Measurements from ENCODE around the gene PLCL2.
"Not testable (repeated sequence)": the region's sequence is repeated elsewhere in the genome, so short reads cannot be mapped to it uniquely, and the experiment has no call there.

Gene PLCL2

DNA sequence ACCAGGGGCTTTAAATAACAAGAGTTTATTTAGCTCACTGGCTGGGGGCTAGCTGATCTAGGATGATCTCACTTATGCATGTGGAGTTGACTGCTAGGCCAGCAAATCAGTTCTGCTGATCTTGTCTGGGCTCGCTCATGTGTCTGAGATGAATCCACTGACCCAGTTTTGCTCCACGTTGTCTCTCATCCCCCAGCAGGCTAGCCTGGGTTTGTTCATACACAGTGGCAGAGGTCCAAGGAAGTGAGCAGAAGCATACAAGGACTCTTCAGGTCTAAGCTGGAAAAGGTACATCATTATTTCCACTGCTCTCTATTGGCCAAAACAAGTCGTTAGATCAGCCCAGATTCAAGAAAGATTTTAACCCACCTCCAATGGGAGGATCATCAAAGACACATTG, 238.0 kb downstream of the PLCL2 start:
- DNase-seq (ENCODE audit: low spot score) = no peak

DNA sequence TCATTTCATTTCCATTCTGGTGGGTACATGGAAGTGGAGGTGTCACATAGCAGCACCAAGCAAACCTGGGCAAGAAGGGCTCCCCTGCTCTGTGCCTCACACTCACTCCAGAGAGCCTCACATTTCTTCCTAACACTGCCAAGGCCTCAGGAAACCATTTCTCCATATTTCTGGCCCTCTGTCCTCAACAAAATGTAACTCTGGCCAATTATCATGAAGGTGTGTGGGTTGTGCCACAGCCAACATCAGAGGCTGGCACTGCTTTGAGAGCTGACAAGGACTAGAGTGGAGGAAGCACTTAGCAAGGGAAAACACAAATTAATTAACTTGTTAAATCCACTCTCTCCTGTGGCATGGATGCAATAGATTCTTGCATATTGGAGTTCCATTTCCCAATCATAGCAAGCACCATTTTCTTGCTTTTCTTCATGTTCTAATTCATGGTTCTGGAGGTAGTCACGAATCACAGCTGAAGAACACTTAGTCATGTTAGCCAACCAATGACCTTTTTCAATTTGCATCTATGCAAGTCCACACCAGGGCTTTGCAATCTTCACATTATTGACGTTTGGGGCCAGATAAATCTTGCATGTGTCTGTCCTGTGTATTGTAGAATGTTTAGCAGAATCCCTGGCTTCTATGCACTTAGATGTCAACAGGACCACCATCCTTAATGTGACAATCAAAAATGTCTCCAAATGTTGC, 241.1 kb downstream of the PLCL2 start:
- DNase-seq (ENCODE audit: low spot score) = no peak

GRCh38 chr3:17128671-17129070, 243.9 kb downstream of the PLCL2 start:
- DNase-seq (ENCODE audit: low spot score) = not testable (repeated sequence)

DNA sequence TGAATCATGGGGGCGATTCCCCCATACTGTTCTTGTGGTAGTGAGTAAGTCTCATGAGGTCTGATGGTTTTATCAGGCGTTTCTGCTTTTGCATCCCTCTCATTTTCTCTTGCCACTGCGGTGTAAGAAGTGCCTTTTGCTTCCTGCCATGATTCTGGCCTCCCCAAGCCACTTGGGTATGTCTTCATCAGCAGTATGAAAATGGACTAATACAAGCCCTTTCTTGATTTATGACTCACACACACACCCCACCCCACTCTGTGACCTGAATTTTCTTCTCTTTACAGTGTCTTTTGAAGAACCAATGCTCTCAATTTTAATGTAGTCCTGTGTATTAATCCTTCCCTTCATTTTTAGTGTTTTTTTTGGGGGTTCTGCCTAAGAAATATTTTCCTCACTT, 244.8 kb downstream of the PLCL2 start:
- no peak for DNase-seq (ENCODE audit: low spot score)

DNA sequence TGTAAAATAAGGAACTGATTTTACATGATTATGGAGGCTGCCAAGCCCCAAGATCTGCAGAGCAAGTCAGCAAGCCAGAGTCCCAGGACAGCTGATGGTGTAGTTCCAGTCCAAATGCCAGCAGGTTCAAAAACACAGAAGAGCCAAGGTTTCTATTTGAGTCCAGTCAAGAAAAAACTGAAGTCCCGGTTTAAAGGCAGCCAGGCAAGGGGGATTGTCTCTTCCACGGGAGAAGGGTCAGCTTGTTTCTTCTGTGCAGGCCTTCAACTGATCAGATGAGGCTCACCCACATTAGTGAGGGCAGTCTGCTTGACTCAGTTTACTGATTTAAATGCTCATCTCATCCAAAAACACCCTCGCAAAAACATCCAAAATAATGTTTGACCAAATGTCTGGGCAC, 246.2 kb downstream of the PLCL2 start:
- no peak for DNase-seq (ENCODE audit: low spot score)

- no peak for DNase-seq (ENCODE audit: low spot score)
Measured at GRCh38 chr3:17132286-17133115, 247.7 kb downstream of the PLCL2 start.

DNA sequence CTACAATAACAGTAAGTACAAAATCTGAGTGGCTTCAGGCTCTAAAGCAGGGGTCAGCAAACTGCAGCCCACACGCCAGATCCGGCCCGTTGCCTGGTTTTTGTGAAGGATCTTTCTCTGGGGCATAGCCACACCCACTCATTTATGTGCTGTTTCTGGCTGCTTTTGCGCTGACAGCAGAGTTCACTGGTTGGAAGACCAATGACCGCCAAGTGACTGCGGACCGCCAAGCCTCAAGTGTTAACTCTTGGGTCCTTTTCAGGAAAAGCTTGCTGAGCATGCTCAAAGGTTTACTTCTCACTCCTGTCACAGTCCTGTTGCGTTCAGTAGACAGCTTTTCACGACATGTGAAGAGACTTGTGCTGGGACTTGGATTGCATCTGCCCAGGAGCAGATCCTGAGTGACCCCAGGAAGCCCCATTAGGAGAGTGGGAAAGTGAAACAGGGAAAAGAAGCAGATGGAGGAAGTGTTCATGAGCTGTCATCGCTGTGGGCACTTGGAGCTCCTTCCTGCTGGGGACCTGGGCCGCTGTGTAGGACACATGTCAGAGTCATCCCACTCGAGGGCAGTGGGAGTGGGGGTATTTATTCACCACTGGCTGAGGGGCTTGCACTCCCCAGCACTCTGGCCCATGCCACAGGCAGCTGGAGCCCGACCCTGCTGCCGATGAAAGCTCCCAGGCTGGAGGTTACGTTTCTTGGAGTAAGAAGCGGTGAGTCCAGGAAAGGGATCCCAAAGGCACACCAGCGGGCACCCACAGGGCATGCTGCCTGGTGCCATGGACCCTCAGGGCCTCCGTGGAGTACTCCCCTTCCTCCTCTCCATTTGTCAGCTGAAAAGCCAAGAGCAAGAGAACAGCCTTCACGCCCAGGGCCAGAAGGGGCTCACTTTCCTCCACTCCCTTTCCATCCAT, 249.1 kb downstream of the PLCL2 start:
- no peak for DNase-seq (ENCODE audit: low spot score)

DNA sequence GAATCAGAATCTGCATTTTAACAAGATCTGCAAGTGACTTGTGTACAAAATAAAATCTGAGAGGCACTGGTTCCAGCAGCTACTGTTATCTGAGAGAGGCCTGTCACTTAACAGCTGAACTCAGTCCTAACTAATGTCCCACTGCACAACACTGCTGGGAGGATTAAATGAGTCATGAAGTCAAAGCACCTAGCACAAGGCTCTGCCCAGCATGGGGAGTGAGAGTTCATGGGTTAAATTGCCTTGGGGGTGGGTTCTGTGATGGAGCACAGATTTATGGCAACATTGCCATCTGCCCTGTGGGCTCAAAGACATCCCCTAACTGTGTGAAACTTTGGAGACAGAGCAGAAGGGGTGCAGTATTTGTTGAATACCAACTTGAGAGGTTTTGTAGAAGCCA, 250.9 kb downstream of the PLCL2 start:
- no peak for DNase-seq (ENCODE audit: low spot score)

- DNase-seq (ENCODE audit: low spot score) = no peak
Measured at GRCh38 chr3:17136136-17136721, 251.5 kb downstream of the PLCL2 start.

DNA sequence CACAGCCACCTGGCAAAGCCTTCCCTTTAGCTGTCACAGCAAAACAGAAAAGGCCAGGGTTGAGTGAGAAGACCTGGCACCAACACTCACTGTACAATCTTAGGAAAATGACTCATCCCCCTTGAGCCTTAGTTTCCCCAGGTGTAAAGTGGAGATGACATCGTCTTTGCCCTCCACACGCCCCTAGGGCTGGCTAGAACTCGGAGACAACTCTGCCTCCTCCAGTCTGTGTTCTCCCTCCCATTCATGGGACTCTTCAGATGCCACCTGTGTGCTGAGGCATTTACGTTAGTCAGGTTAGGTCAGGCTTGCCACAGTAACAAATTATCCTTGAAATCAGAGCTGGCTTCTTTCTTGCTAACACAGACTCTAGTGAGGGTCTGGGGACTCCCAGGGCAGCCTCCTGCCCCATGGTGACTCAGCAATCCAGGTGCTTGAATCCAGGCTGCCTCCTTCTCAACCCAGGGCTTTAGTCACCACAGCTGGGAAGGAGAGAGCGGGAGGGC, 252.6 kb downstream of the PLCL2 start:
- no peak for DNase-seq (ENCODE audit: low spot score)

DNA sequence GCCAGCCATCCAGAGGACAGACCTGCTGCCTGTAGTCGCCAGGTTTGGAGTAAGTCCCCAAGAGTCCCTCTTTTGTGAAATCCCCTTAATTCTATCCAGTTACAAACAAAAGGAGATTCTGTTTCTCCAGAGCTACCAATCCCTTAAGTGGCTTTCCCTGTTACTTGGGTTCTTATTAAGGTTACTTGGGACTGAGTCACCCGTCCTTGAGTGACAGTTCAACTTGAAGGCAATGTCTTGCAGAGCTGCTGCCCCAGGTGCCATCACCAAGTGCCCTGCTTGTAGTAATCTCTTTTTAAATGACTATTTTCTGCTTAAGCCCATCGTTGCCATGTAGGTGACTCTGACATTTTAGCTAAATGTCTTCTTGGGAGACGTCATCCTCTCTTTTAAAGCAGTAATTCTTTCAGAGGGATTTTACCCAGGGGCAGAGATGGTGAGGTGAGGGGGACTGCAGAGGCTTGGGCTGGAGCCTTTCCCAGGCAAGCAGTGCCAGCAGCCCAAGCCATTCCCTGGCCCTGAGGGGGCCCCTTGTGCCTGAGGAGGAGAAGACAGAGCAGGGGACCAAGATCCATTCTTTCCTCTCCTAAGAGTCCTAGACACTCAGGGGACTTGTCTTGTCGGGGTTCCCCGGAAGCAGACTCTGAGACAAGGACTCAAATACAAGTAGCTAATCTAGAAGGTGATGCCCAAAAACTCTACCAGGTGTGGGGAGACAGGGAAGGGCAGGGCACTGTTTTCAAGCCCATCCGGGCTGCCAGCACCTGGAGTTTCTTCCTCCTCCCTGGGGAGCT, 253.7 kb downstream of the PLCL2 start:
- DNase-seq (ENCODE audit: low spot score) = no peak

Data from activated CD4-positive, alpha-beta T cell treated with anti-CD3 and anti-CD28 coated beads, Interleukin-2, Interleukin-4, amounts not matched to agents 100 ng/mL and 50 ng/mL, durations not matched to agents 16 hours and 8 hours (primary cell).